Measurements from ENCODE around the gene ATP2B2.

GRCh38 chr3:10371167-10371566 is 134.2 kb downstream of the ATP2B2 start:
- TF ChIP-seq CTCF (IDR thresholded peaks at IDR 0.05) (no peak), POLR2A (IDR thresholded peaks at IDR 0.05) (no peak), EP300 (IDR thresholded peaks at IDR 0.05) (no peak)

Data from tibial nerve (tissue), 4 donors.